Fibroblast of the aortic adventitia (primary cell): ENCODE data around the gene SESTD1. TPM values are rescaled to one million over a fixed set of nuclear protein-coding genes. Genes with fewer than 3 reads are reported as not detected.

Experiments
- DNase-seq: peaks from one replicate; pipeline ENCODE4 v3.0.0-alpha.2; 2010; ENCODE audit warnings: low read depth
- H3K4me3 ChIP-seq: 2 replicates; pipeline ENCODE4 v1.5.1; 2011; ENCODE audit warnings: low read depth, mild to moderate bottlenecking, control low read depth, low read length, moderate library complexity
- CTCF ChIP-seq: IDR thresholded peaks from 2 replicates; pipeline ENCODE4 v1.5.1; 2011; ENCODE audit warnings: mild to moderate bottlenecking, low read length, control low read depth, inconsistent platforms; ENCODE audit not compliant: insufficient read depth
- total RNA-seq: library from RNA; depleted of rRNA; stranded (reverse); fragments of >200 nt; gene quantifications from 2 replicates; pipeline ENCODE4 v1.2.3, GENCODE V29; 2012; ENCODE audit warnings: low replicate concordance

The SESTD1 gene
- total RNA-seq, 1 donor: 62.3 TPM

- no peak for DNase-seq
- H3K4me3 ChIP-seq: no peak overlapping the region
- no peak for TF ChIP-seq CTCF
These were observed 24.8 kb downstream of the SESTD1 start for GRCh38 chr2:179239838-179240237.

- TF ChIP-seq CTCF: no peak
- no peak overlapping the region for H3K4me3 ChIP-seq
- peak; percentile 20 for DNase-seq
These were observed 25.4 kb downstream of the SESTD1 start for GRCh38 chr2:179239195-179239594.

DNA sequence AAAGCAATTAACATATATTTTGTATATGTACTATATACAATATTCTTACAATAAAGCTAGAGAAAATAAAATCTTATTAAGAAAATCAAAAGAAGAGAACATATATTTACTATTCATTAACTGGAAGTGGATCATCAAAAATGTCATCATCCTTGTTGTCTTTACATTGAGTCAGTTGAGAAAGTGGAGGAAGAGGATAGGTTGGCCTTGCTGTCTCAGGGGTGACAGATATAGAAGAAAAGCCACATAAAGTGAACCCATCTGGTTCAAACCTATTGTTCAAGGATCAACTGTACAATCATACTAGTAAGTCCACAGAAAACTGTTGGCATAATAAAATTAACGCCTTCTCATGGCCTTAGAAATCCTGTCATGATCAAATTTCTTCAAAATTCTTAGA is 26.6 kb downstream of the SESTD1 start:
- TF ChIP-seq CTCF: no peak
- no peak for DNase-seq
- H3K4me3 ChIP-seq: no peak overlapping the region

GRCh38 chr2:179237209-179237946 is 27.3 kb downstream of the SESTD1 start:
- no peak overlapping the region for H3K4me3 ChIP-seq
- TF ChIP-seq CTCF: no peak
- DNase-seq: no peak

GRCh38 chr2:179235463-179236108 is 29.0 kb downstream of the SESTD1 start:
- no peak for TF ChIP-seq CTCF
- DNase-seq: peak; percentile 63
- no peak overlapping the region for H3K4me3 ChIP-seq

DNA sequence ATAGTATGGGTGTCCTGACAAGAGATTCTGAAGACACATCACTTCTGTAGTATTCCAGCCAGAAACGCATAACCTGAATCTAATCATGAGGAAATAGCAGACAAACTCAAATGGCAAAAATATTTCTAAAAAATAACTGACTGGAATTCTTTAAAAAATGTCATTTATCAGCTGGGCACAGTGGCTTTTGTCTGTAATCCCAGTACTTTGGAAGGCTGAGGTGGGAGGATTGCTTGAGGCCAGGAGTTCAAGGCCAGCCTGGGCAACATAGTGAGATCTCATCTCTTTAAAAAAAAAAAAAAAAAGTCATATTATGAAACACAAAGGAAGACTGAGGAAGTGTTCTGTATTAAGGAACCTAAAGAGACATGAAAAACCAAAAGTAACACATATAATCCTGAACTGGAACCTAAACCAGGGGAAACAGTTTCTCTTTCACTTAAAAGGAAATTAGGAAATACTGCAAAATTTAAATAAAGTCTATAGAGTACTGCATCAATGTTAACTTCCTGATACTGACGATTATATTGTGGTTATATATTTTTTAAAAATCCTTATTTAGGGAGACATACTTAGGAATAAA is 29.9 kb downstream of the SESTD1 start:
- no peak for TF ChIP-seq CTCF

More for the DNA sequence above, 29.9 kb downstream of the SESTD1 start:
- no peak overlapping the region for H3K4me3 ChIP-seq
- no peak for DNase-seq
